HEK293 (cell line): ENCODE results near the gene TCF7.
A peak's percentile ranks its signal among the peaks of the same experiment; 100 is the strongest.

Source experiments
- CTCF ChIA-PET: fragments of 350-600 bp; formaldehyde crosslinking; extraction: SDS; loops from one replicate; lab custom pipeline; 2021; ENCODE audit warnings: antibody characterized with exemption; lab: Yijun Ruan, JAX
- POLR2A ChIA-PET: fragments of 300-600 bp; formaldehyde crosslinking; extraction: SDS; loops from one replicate; lab custom pipeline; 2020; ENCODE audit warnings: antibody characterized with exemption, inconsistent platforms; lab: Yijun Ruan, JAX
- H3K27ac ChIP-seq: fragments of 200-500 bp; sonication (Bioruptor generic); 2 replicates; pipeline ENCODE4 v1.5.1; 2014; ENCODE audit warnings: low read depth, low read length, control low read depth, inconsistent platforms; ENCODE audit errors: extremely low read depth
- H3K36me3 ChIP-seq, 2 experiments: fragments of 200-500 bp in 1 of 2; sonication (Bioruptor generic) in 1 of 2; 1 replicate in 1 of 2; 2 replicates in 1 of 2; pipeline ENCODE4 v1.5.1; 2014 to 2017; ENCODE audit warnings: inconsistent platforms in 2 of 2, low read length in 2 of 2; ENCODE audit not compliant: control insufficient read depth in 2 of 2, insufficient read depth in 1 of 2
- H3K4me1 ChIP-seq: fragments of 200-500 bp; sonication (Bioruptor generic); 2 replicates; pipeline ENCODE4 v1.5.1; 2014; ENCODE audit warnings: mild to moderate bottlenecking, low read length, inconsistent platforms; ENCODE audit not compliant: control insufficient read depth, insufficient read depth
- H3K4me3 ChIP-seq: 2 replicates; pipeline ENCODE4 v1.5.1; 2011; ENCODE audit warnings: low read depth, mild to moderate bottlenecking, control low read depth, low read length, moderate library complexity
- H3K9me3 ChIP-seq: fragments of 200-500 bp; sonication (Bioruptor generic); 2 replicates; pipeline ENCODE4 v1.5.1; 2014; ENCODE audit warnings: low read depth, low read length, inconsistent platforms; ENCODE audit not compliant: control insufficient read depth, insufficient read depth
- ATF2 ChIP-seq: fragments of 450-650 bp; formaldehyde crosslinking; IDR thresholded peaks from 2 replicates; pipeline ENCODE4 v1.5.1; 2016; ENCODE audit warnings: missing biosample characterization, missing genetic modification characterization, low read depth
- EGR2 ChIP-seq: fragments of 450-650 bp; formaldehyde crosslinking; IDR thresholded peaks from 2 replicates; pipeline ENCODE4 v1.5.1; 2016; ENCODE audit warnings: low read depth, missing biosample characterization, missing genetic modification characterization
- FEZF1 ChIP-seq: fragments of 450-650 bp; formaldehyde crosslinking; IDR thresholded peaks from 2 replicates; pipeline ENCODE4 v1.5.1; 2016; ENCODE audit warnings: missing biosample characterization, missing genetic modification characterization
- KLF8 ChIP-seq: fragments of 450-650 bp; formaldehyde crosslinking; IDR thresholded peaks from 2 replicates; pipeline ENCODE4 v1.5.1; 2016; ENCODE audit warnings: missing biosample characterization, missing genetic modification characterization
- OSR2 ChIP-seq: fragments of 450-650 bp; formaldehyde crosslinking; IDR thresholded peaks from 2 replicates; pipeline ENCODE4 v1.5.1; 2016; ENCODE audit warnings: missing biosample characterization, missing genetic modification characterization
- PRDM10 ChIP-seq: fragments of 450-650 bp; formaldehyde crosslinking; IDR thresholded peaks from 2 replicates; pipeline ENCODE4 v1.5.1; 2016; ENCODE audit warnings: missing biosample characterization, missing genetic modification characterization
- ZBTB20 ChIP-seq: fragments of 450-650 bp; formaldehyde crosslinking; IDR thresholded peaks from 2 replicates; pipeline ENCODE4 v1.5.1; 2016; ENCODE audit warnings: missing biosample characterization, missing genetic modification characterization
- ZFP37 ChIP-seq: fragments of 450-650 bp; formaldehyde crosslinking; IDR thresholded peaks from 2 replicates; pipeline ENCODE4 v1.5.1; 2016; ENCODE audit warnings: missing biosample characterization, missing genetic modification characterization
- ZNF114 ChIP-seq: fragments of 450-650 bp; formaldehyde crosslinking; IDR thresholded peaks from 2 replicates; pipeline ENCODE4 v1.5.0; 2017; ENCODE audit warnings: missing biosample characterization, missing genetic modification characterization
- ZNF148 ChIP-seq: fragments of 450-650 bp; formaldehyde crosslinking; IDR thresholded peaks from 2 replicates; pipeline ENCODE4 v1.5.0; 2017; ENCODE audit warnings: missing biosample characterization, missing genetic modification characterization, borderline replicate concordance
- ZNF174 ChIP-seq: fragments of 450-650 bp; formaldehyde crosslinking; IDR thresholded peaks from 2 replicates; pipeline ENCODE4 v1.5.0; 2017; ENCODE audit warnings: missing biosample characterization, mild to moderate bottlenecking, missing genetic modification characterization
- ZNF175 ChIP-seq: fragments of 450-650 bp; formaldehyde crosslinking; IDR thresholded peaks from 2 replicates; pipeline ENCODE4 v1.5.1; 2016; ENCODE audit warnings: missing biosample characterization, missing genetic modification characterization
- ZNF184 ChIP-seq: fragments of 450-650 bp; IDR thresholded peaks from 2 replicates; pipeline ENCODE4 v1.5.1; 2018; ENCODE audit warnings: missing biosample characterization, mild to moderate bottlenecking, missing genetic modification characterization
- ZNF211 ChIP-seq: fragments of 450-650 bp; formaldehyde crosslinking; IDR thresholded peaks from 2 replicates; pipeline ENCODE4 v1.5.1; 2016; ENCODE audit warnings: low read depth, missing biosample characterization, missing genetic modification characterization
- ZNF404 ChIP-seq: fragments of 450-650 bp; formaldehyde crosslinking; IDR thresholded peaks from 2 replicates; pipeline ENCODE4 v1.5.1; 2017; ENCODE audit warnings: missing biosample characterization, missing genetic modification characterization
- ZNF449 ChIP-seq: fragments of 450-650 bp; formaldehyde crosslinking; IDR thresholded peaks from 2 replicates; pipeline ENCODE4 v1.5.1; 2017; ENCODE audit warnings: missing biosample characterization, mild to moderate bottlenecking, missing genetic modification characterization, moderate library complexity
- ZNF501 ChIP-seq: fragments of 450-650 bp; formaldehyde crosslinking; IDR thresholded peaks from 2 replicates; pipeline ENCODE4 v1.5.1; 2016; ENCODE audit warnings: missing biosample characterization, missing genetic modification characterization
- ZNF510 ChIP-seq: fragments of 450-650 bp; formaldehyde crosslinking; IDR thresholded peaks from 2 replicates; pipeline ENCODE4 v1.5.1; 2018; ENCODE audit warnings: mild to moderate bottlenecking, missing genetic modification characterization, missing biosample characterization; ENCODE audit not compliant: insufficient replicate concordance
- ZNF629 ChIP-seq: fragments of 450-650 bp; formaldehyde crosslinking; IDR thresholded peaks from 2 replicates; pipeline ENCODE4 v1.5.1; 2017; ENCODE audit warnings: missing biosample characterization, missing genetic modification characterization
- ZNF658 ChIP-seq: fragments of 450-650 bp; formaldehyde crosslinking; IDR thresholded peaks from 2 replicates; pipeline ENCODE4; 2016; ENCODE audit warnings: missing biosample characterization, missing genetic modification characterization
- ZNF777 ChIP-seq: fragments of 450-650 bp; formaldehyde crosslinking; IDR thresholded peaks from 2 replicates; pipeline ENCODE4 v1.5.1; 2017; ENCODE audit warnings: missing biosample characterization, missing genetic modification characterization, borderline replicate concordance
- ZSCAN4 ChIP-seq: fragments of 450-650 bp; formaldehyde crosslinking; IDR thresholded peaks from 2 replicates; pipeline ENCODE4 v1.5.1; 2017; ENCODE audit warnings: missing biosample characterization, missing genetic modification characterization

TCF7 gene

GRCh38 chr5:134175921-134176510, 61.5 kb downstream of the TCF7 start (continued):
- TF ChIP-seq PRDM10 (tag by site-specific recombination) (peak; percentile 71), KLF8 (tag by site-specific recombination) (no peak), ZBTB20 (no peak; the same call in 1 of the 2 replicates), FEZF1 (tag by site-specific recombination) (no peak), ZNF148 (no peak), ZNF449 (tag by site-specific recombination) (no peak), ZNF404 (no peak)

- Histone ChIP-seq H3K36me3 (peaks cover 15 to 20% of the 10 kb centered on the region in 2 experiments), H3K4me3 (peak within 1 kb of the TSS; percentile 96), H3K4me1 (peaks cover 10% of the 10 kb centered on the region), H3K9me3 (no peaks in the 10 kb centered on the region), H3K27ac (peak within 1 kb of the TSS; percentile 98)
- ChIA-PET CTCF (interaction anchor here (0.5 to 0.8 kb wide), 4 partner anchors 10 to 251 kb away, joined by 3 to 4 read pairs (median 3); no protein-coding TSS in a partner anchor), POLR2A (interaction anchor here (0.5 to 2.1 kb wide), 24 partner anchors 8 to 207 kb away, joined by 3 to 15 read pairs (median 4); partner anchors contain the start of genes PPP2CA and UBE2B)
- TF ChIP-seq ZNF629 (peak; percentile 78), ZNF510 (tag by site-specific recombination) (no peak), ZNF777 (no peak), OSR2 (tag by site-specific recombination) (no peak; the same call in 1 of the 2 replicates), ZSCAN4 (tag by site-specific recombination) (peak; percentile 95), ZNF211 (tag by site-specific recombination) (no peak), ZNF175 (no peak), ZNF114 (tag by site-specific recombination) (no peak), ZFP37 (peak; percentile 97), ZNF174 (no peak), ZNF501 (tag by site-specific recombination) (peak; percentile 98), ATF2 (tag by site-specific recombination) (no peak), EGR2 (tag by site-specific recombination) (peak; percentile 3; the same call in 1 of the 2 replicates), ZNF658 (tag by site-specific recombination) (0 out of 2 replicates have a peak, but pooled peaks have one; percentile 10), ZNF184 (no peak)
These were observed 62.3 kb downstream of the TCF7 start, which contains the start of gene SKP1 for GRCh38 chr5:134176511-134177368. Gene SKP1, minus strand, starts transcription at chr5:134176950. Its CDS starts 2,928 bp downstream, at chr5:134174022.
